ENCODE data around the gene PGAP3. TPM values are rescaled to one million over a fixed set of nuclear protein-coding genes. Genes with fewer than 3 reads are reported as not detected.
A peak's percentile ranks its signal among the peaks of the same experiment; 100 is the strongest.

Gene PGAP3
- total and polyA plus RNA-seq, 3 donors from 2014 or later = 21.1 to 37.4 (median 28.6) TPM

- no peaks in the 10 kb centered on the region for H3K27me3 ChIP-seq
- H3K4me3 ChIP-seq = peak overlapping the region in 1 of 2 donors; percentile 61
- H3K4me1 ChIP-seq = peaks cover 37% of the 10 kb centered on the region
- TF ChIP-seq POLR2A (IDR thresholded peaks at IDR 0.05) (no peak), CTCF (IDR thresholded peaks at IDR 0.05) (no peak)
- DNase-seq = no peak
- 21 to 47% methylated on average over 3 to 6 of the region's 16 CpGs for WGBS, 2 donors
- H3K9me3 ChIP-seq = no peaks in the 10 kb centered on the region
- intact Hi-C loops (cut with DNase I; ENCODE audit: low total_unique reads) = loop anchor here (5.0 kb wide), 1 partner anchor 119 kb away; no protein-coding TSS in a partner anchor
- H3K36me3 ChIP-seq (ENCODE audit: low read depth, missing control alignments) = no peaks in the 10 kb centered on the region
- no peak overlapping the region for H3K27ac ChIP-seq
Observed at GRCh38 chr17:39627712-39628516, 59.9 kb downstream of the PGAP3 start.

- DNase-seq = no peak
- 0 to 1% methylated on average over 18 to 54 of the region's 72 CpGs for WGBS, 2 donors
- TF ChIP-seq CTCF (IDR thresholded peaks at IDR 0.05) (no peak), POLR2A (IDR thresholded peaks at IDR 0.05) (no peak)
- H3K36me3 ChIP-seq (ENCODE audit: low read depth, missing control alignments) = no peaks in the 10 kb centered on the region
- peaks cover 30% of the 10 kb centered on the region for H3K4me1 ChIP-seq
- intact Hi-C loops (cut with DNase I; ENCODE audit: low total_unique reads) = loop anchor here (5.0 kb wide), 1 partner anchor 120 kb away; no protein-coding TSS in a partner anchor
- H3K27me3 ChIP-seq = no peaks in the 10 kb centered on the region
- H3K9me3 ChIP-seq = no peaks in the 10 kb centered on the region
- no peak overlapping the region for H3K27ac ChIP-seq
- peak overlapping the region; percentile 16 to 61 for H3K4me3 ChIP-seq
Observed at GRCh38 chr17:39627047-39627711, 60.7 kb downstream of the PGAP3 start.

- peaks cover 22% of the 10 kb centered on the region for H3K4me1 ChIP-seq
- TF ChIP-seq POLR2A (IDR thresholded peaks at IDR 0.05) (no peak), CTCF (IDR thresholded peaks at IDR 0.05) (no peak)
- no peak within 1 kb of the TSS for H3K27ac ChIP-seq
- intact Hi-C loops (cut with DNase I; ENCODE audit: low total_unique reads) = loop anchor here (5.0 kb wide), 1 partner anchor 121 kb away; no protein-coding TSS in a partner anchor
- 10 to 12% methylated on average over 29 of the region's 29 CpGs for WGBS, 2 donors
- no peaks in the 10 kb centered on the region for H3K9me3 ChIP-seq
- no peaks in the 10 kb centered on the region for H3K27me3 ChIP-seq
- no peaks in the 10 kb centered on the region for H3K36me3 ChIP-seq (ENCODE audit: low read depth, missing control alignments)
- DNase-seq = no peak
- H3K4me3 ChIP-seq = peak within 1 kb of the TSS; percentile 16 to 61
Observed at GRCh38 chr17:39626171-39627046, 61.4 kb downstream of the PGAP3 start, which contains the start of gene PPP1R1B. TSS of gene PPP1R1B (plus strand) at chr17:39626952. CDS start at chr17:39627393, 441 bp downstream.

GRCh38 chr17:39625198-39625785 lies 62.6 kb downstream of the PGAP3 start:
- H3K27me3 ChIP-seq = no peaks in the 10 kb centered on the region
- intact Hi-C loops (cut with DNase I; ENCODE audit: low total_unique reads) = loop anchor here (5.0 kb wide), 1 partner anchor 122 kb away; no protein-coding TSS in a partner anchor
- H3K36me3 ChIP-seq (ENCODE audit: low read depth, missing control alignments) = no peaks in the 10 kb centered on the region
- no peaks in the 10 kb centered on the region for H3K9me3 ChIP-seq
- WGBS, 2 donors = 68 to 86% methylated on average over 3 to 4 of the region's 5 CpGs
- TF ChIP-seq CTCF (IDR thresholded peaks at IDR 0.05) = no peak
- TF ChIP-seq POLR2A (IDR thresholded peaks at IDR 0.05) = no peak
- H3K27ac ChIP-seq = no peak overlapping the region
- DNase-seq = no peak
- no peak overlapping the region for H3K4me3 ChIP-seq
- H3K4me1 ChIP-seq = peaks cover 20% of the 10 kb centered on the region
